ENCODE measurements around the gene ABHD17C. TPM values are rescaled to one million over a fixed set of nuclear protein-coding genes. Genes with fewer than 3 reads are reported as not detected.
A peak's percentile ranks its signal among the peaks of the same experiment; 100 is the strongest.

Gene ABHD17C
- total and polyA plus RNA-seq, 8 donors: 2.0 to 7.9 (median 4.3) TPM

GRCh38 chr15:80685628-80686027 is 9.5 kb upstream of the ABHD17C start:
- H3K27me3 ChIP-seq: no peaks in the 10 kb centered on the region
- H3K27ac ChIP-seq: no peak overlapping the region
- FAIRE-seq (no peak), DNase-seq (no peak), ATAC-seq (no peak)
- TF ChIP-seq, protein P1, sequence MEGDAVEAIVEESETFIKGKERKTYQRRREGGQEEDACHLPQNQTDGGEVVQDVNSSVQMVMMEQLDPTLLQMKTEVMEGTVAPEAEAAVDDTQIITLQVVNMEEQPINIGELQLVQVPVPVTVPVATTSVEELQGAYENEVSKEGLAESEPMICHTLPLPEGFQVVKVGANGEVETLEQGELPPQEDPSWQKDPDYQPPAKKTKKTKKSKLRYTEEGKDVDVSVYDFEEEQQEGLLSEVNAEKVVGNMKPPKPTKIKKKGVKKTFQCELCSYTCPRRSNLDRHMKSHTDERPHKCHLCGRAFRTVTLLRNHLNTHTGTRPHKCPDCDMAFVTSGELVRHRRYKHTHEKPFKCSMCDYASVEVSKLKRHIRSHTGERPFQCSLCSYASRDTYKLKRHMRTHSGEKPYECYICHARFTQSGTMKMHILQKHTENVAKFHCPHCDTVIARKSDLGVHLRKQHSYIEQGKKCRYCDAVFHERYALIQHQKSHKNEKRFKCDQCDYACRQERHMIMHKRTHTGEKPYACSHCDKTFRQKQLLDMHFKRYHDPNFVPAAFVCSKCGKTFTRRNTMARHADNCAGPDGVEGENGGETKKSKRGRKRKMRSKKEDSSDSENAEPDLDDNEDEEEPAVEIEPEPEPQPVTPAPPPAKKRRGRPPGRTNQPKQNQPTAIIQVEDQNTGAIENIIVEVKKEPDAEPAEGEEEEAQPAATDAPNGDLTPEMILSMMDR (IDR thresholded peaks at IDR 0.05): no peak
- no peak overlapping the region for H3K4me3 ChIP-seq
- intact Hi-C loops (cut with DNase I): no loop called here
- H3K9me3 ChIP-seq: no peaks in the 10 kb centered on the region
- WGBS, 2 donors: 78 to 92% methylated on average over 1 of the region's 1 CpG
- H3K36me3 ChIP-seq: no peaks in the 10 kb centered on the region
- H3K4me1 ChIP-seq: no peaks in the 10 kb centered on the region

- no peak for FAIRE-seq
- TF ChIP-seq, protein P1 (IDR thresholded peaks at IDR 0.05): no peak
- no peaks in the 10 kb centered on the region for H3K27me3 ChIP-seq
- no peaks in the 10 kb centered on the region for H3K36me3 ChIP-seq
- no peak for DNase-seq
- H3K27ac ChIP-seq: no peak overlapping the region
- ATAC-seq: no peak
- no peaks in the 10 kb centered on the region for H3K9me3 ChIP-seq
- no peak overlapping the region for H3K4me3 ChIP-seq
- intact Hi-C loops (cut with DNase I): no loop called here
- H3K4me1 ChIP-seq: no peaks in the 10 kb centered on the region
Measured at GRCh38 chr15:80689294-80689693, 5.8 kb upstream of the ABHD17C start.

DNA sequence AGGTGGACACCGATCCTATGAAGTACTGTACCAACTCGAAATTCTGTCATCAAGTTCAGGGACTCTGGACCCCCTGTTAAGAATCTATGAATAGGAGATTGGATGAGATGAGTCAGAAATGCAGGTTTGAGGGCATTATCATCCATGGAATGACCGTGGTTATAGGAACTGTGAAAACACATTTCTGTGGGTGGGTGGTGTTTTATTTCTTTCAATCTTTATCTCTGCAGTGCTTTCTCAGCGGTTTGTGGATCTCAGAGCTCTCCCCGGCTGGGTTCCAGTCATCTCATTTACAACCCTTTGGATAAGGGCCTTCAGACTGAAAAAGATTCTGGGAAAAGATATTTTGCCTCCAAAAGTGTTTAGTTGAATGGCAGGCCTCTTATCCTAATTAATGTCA is 5.4 kb upstream of the ABHD17C start:
- Histone ChIP-seq H3K9me3 (no peaks in the 10 kb centered on the region), H3K27ac (no peak overlapping the region), H3K4me1 (no peaks in the 10 kb centered on the region), H3K36me3 (no peaks in the 10 kb centered on the region), H3K4me3 (no peak overlapping the region), H3K27me3 (no peaks in the 10 kb centered on the region)
- TF ChIP-seq, protein P1 (IDR thresholded peaks at IDR 0.05): no peak
- DNase-seq (no peak), ATAC-seq (no peak), FAIRE-seq (no peak)
- WGBS, 2 donors: 74 to 78% methylated on average over 5 of the region's 5 CpGs
- intact Hi-C loops (cut with DNase I): no loop called here

DNA sequence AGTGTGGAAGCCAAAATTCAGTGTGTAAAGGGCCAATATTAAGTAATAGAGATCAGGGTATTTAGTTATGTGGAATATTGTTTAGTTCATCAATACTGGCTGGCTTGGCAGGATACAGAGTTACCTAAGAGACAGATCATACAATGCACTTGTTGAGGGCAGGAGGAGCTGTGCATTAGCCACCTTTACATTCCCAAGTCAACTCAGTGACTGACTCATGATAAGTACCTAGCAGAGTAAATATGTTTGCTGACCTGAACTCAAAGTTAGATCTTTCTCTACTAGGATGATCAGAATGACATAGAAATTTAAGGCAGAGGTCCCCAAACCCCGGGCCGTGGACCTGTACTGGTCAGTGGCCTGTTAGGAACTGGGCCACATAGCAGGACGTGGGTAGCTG is 3.5 kb upstream of the ABHD17C start:
- intact Hi-C loops (cut with DNase I): no loop called here
- no peaks in the 10 kb centered on the region for H3K36me3 ChIP-seq
- FAIRE-seq (no peak), ATAC-seq (no peak), DNase-seq (no peak)
- no peaks in the 10 kb centered on the region for H3K4me1 ChIP-seq
- H3K27me3 ChIP-seq: no peaks in the 10 kb centered on the region
- H3K4me3 ChIP-seq: no peak overlapping the region
- 78 to 83% methylated on average over 3 of the region's 3 CpGs for WGBS, 2 donors
- no peaks in the 10 kb centered on the region for H3K9me3 ChIP-seq
- TF ChIP-seq, protein P1 (IDR thresholded peaks at IDR 0.05): no peak
- no peak overlapping the region for H3K27ac ChIP-seq

DNA sequence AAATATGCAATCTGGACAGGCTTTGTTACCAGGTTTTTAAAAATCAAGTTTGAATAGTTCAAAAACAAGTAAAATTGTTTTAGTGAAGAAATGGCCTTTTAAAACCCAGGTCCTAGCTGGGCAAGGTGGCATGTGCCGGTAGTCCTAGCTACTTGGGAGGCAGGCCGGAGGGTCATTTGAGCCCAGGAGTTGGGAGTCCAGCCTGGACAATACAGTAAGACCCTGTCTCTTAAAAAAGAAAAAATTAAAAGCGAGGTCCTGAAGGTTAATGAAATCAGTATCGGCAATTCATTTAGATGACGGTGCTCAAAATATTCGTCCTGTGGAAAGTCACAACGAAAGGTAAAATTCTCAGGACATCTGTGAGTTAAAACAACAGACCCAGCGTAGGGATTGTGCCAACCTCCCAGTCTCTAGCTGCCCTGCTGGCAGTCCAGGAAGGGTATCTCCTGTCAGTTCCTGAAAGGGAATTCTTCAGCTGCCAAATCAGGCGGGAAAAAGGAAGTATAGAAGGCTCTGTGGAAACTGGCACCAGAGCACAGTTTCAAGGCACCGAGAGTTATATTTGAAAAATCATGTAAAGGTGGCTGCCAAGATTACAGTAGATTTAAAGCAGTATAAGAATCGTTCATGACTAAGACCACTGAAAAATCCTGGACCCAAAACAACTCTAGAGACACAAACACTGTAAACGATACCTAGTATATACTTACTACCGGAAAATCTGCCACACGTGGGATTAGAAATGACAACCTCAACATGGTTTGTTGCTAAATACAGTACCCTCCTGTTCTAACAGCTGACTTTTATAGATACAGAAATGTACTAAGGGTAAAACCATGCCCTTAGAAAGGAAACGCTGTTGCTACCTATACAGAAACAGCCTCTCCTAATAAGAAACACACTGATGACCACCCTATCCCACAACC is 1.2 kb upstream of the ABHD17C start:
- Histone ChIP-seq H3K9me3 (no peaks in the 10 kb centered on the region), H3K4me3 (peak overlapping the region in 3 of 4 donors; percentile 60 to 82 (median 73)), H3K27me3 (no peaks in the 10 kb centered on the region), H3K36me3 (no peaks in the 10 kb centered on the region), H3K4me1 (peaks cover 0 to 5% (median 0%) of the 10 kb centered on the region in 3 donors), H3K27ac (peak overlapping the region; percentile 48 to 75 (median 62))
- peak in 3 of 4 donors; percentile 23 to 42 (median 28) for ATAC-seq
- WGBS, 2 donors: 25% methylated on average over 15 of the region's 15 CpGs
- FAIRE-seq: no peak
- intact Hi-C loops (cut with DNase I): no loop called here
- TF ChIP-seq, protein P1 (IDR thresholded peaks at IDR 0.05): no peak
- peak in 2 of 6 donors; percentile 19 to 25 for DNase-seq

All from pancreas (tissue), 10 donors.